Measurements from ENCODE around the gene SMARCE1.

Gene SMARCE1

GRCh38 chr17:40645291-40645690 is 2.3 kb downstream of the SMARCE1 start:
- DNase-seq, result no peak

- no peak for DNase-seq
Measured at GRCh38 chr17:40637931-40638330, 9.7 kb downstream of the SMARCE1 start.

GRCh38 chr17:40633871-40634270 is 13.7 kb downstream of the SMARCE1 start:
- DNase-seq, result no peak

- DNase-seq, result no peak
Measured at GRCh38 chr17:40632216-40632615, 15.4 kb downstream of the SMARCE1 start.

GRCh38 chr17:40629842-40630241 is 17.8 kb downstream of the SMARCE1 start:
- no peak for DNase-seq

- DNase-seq, result no peak
Measured at GRCh38 chr17:40625311-40625710, 22.3 kb downstream of the SMARCE1 start.

- no peak for DNase-seq
Measured at GRCh38 chr17:40623419-40624210, 24.0 kb downstream of the SMARCE1 start.

- no peak for DNase-seq
Measured at GRCh38 chr17:40622509-40622928, 25.1 kb downstream of the SMARCE1 start.

- DNase-seq, result no peak
Measured at GRCh38 chr17:40621578-40621977, 26.0 kb downstream of the SMARCE1 start.

- DNase-seq, result no peak
Measured at GRCh38 chr17:40621019-40621418, 26.6 kb downstream of the SMARCE1 start.

GRCh38 chr17:40618754-40619625 is 28.6 kb downstream of the SMARCE1 start:
- no peak for DNase-seq

GRCh38 chr17:40617678-40618240 is 29.9 kb downstream of the SMARCE1 start:
- no peak for DNase-seq

GRCh38 chr17:40616592-40616991 is 31.0 kb downstream of the SMARCE1 start:
- no peak for DNase-seq

GRCh38 chr17:40615841-40616476 is 31.7 kb downstream of the SMARCE1 start:
- DNase-seq, result no peak

- peak; percentile 52 for DNase-seq
Measured at GRCh38 chr17:40615068-40615840, 32.4 kb downstream of the SMARCE1 start.

- DNase-seq, result no peak
Measured at GRCh38 chr17:40614431-40615067, 33.1 kb downstream of the SMARCE1 start.

GRCh38 chr17:40613467-40614154 is 34.0 kb downstream of the SMARCE1 start:
- no peak for DNase-seq

- DNase-seq, result peak; percentile 71
Measured at GRCh38 chr17:40612599-40613244, 34.9 kb downstream of the SMARCE1 start.

GRCh38 chr17:40611840-40612474 is 35.7 kb downstream of the SMARCE1 start:
- DNase-seq, result no peak

- no peak for DNase-seq
Measured at GRCh38 chr17:40610359-40610758, 37.3 kb downstream of the SMARCE1 start.

All from stimulated activated CD4-positive, alpha-beta T cell treated with anti-CD3 and anti-CD28 coated beads, Interleukin-4, amount 100 ng/mL, for 24 hours (primary cell).